NCI-H2227 (cell line): Measurements from ENCODE around the gene RFTN1.

ENCODE experiments used
- DNase-seq: peaks from one replicate; lab custom pipeline; 2025; ENCODE audit not compliant: unreplicated experiment; lab: John Stamatoyannopoulos, UW

The RFTN1 gene

GRCh38 chr3:16487511-16488175, 25.9 kb downstream of the RFTN1 start:
- no peak for DNase-seq

GRCh38 chr3:16486951-16487480, 26.5 kb downstream of the RFTN1 start:
- no peak for DNase-seq

- DNase-seq: no peak
Observed at GRCh38 chr3:16486201-16486600, 27.3 kb downstream of the RFTN1 start.

- DNase-seq: no peak
Observed at GRCh38 chr3:16485395-16485992, 28.0 kb downstream of the RFTN1 start.

GRCh38 chr3:16484984-16485383, 28.5 kb downstream of the RFTN1 start:
- no peak for DNase-seq

- no peak for DNase-seq
Observed at GRCh38 chr3:16484216-16484615, 29.3 kb downstream of the RFTN1 start.

GRCh38 chr3:16482770-16483531, 30.5 kb downstream of the RFTN1 start:
- DNase-seq: peak; percentile 56

GRCh38 chr3:16482194-16482769, 31.2 kb downstream of the RFTN1 start:
- DNase-seq: no peak

GRCh38 chr3:16481546-16481897, 32.0 kb downstream of the RFTN1 start:
- no peak for DNase-seq

GRCh38 chr3:16480861-16481545, 32.5 kb downstream of the RFTN1 start:
- DNase-seq: no peak

GRCh38 chr3:16478516-16478915, 35.0 kb downstream of the RFTN1 start:
- DNase-seq: no peak

GRCh38 chr3:16477521-16477920, 36.0 kb downstream of the RFTN1 start:
- DNase-seq: no peak

GRCh38 chr3:16477056-16477455, 36.4 kb downstream of the RFTN1 start:
- DNase-seq: no peak

GRCh38 chr3:16476636-16477035, 36.9 kb downstream of the RFTN1 start:
- DNase-seq: no peak

- no peak for DNase-seq
Observed at GRCh38 chr3:16475766-16476165, 37.7 kb downstream of the RFTN1 start.

- no peak for DNase-seq
Observed at GRCh38 chr3:16474920-16475319, 38.6 kb downstream of the RFTN1 start.

- DNase-seq: no peak
Observed at GRCh38 chr3:16474216-16474615, 39.3 kb downstream of the RFTN1 start.

GRCh38 chr3:16472593-16472992, 40.9 kb downstream of the RFTN1 start:
- DNase-seq: no peak

- DNase-seq: no peak
Observed at GRCh38 chr3:16471897-16472296, 41.6 kb downstream of the RFTN1 start.

GRCh38 chr3:16470590-16470989, 42.9 kb downstream of the RFTN1 start:
- DNase-seq: no peak
